ENCODE data around the gene AOC3. TPM values are rescaled to one million over a fixed set of nuclear protein-coding genes. Genes with fewer than 3 reads are reported as not detected.

The AOC3 gene
- total RNA-seq, 6 experiments from 2014 or later, result 3.9 to 14.9 (median 7.1) TPM

- intact Hi-C loops (cut with DNase I), result no loop called here
- Histone ChIP-seq H3K4me3 (no peak overlapping the region), H3K27me3 (no peaks in the 10 kb centered on the region), H3K27ac (no peak overlapping the region), H3K4me1 (peaks cover 0 to 32% (median 6%) of the 10 kb centered on the region in 4 donors), H3K9me3 (no peaks in the 10 kb centered on the region), H3K36me3 (peaks cover 0 to 12% (median 4%) of the 10 kb centered on the region in 4 donors)
- ATAC-seq (no peak), DNase-seq (no peak)
- WGBS (ENCODE audit: insufficient coverage, low coverage, low lambda C conversion rate, missing lambda C conversion rate), result 75% methylated on average over 4 of the region's 10 CpGs
- TF ChIP-seq CTCF (IDR thresholded peaks at IDR 0.05), result no peak
- no peak for TF ChIP-seq POLR2A (IDR thresholded peaks at IDR 0.05)
Observed at GRCh38 chr17:42877037-42877436, 26.0 kb downstream of the AOC3 start.

GRCh38 chr17:42878123-42878880 is 27.3 kb downstream of the AOC3 start:
- Histone ChIP-seq H3K9me3 (no peaks in the 10 kb centered on the region), H3K36me3 (peaks cover 0 to 8% (median 3%) of the 10 kb centered on the region in 4 donors), H3K4me1 (peaks cover 0 to 33% (median 6%) of the 10 kb centered on the region in 4 donors), H3K27ac (peak overlapping the region in 2 of 3 donors; percentile 47 to 66), H3K27me3 (no peaks in the 10 kb centered on the region), H3K4me3 (peak overlapping the region in 1 of 3 donors; percentile 16)
- DNase-seq (peak; percentile 75 to 91 (median 89)), ATAC-seq (peak; percentile 87 to 91 (median 88))
- intact Hi-C loops (cut with DNase I), result no loop called here
- WGBS (ENCODE audit: insufficient coverage, low coverage, low lambda C conversion rate, missing lambda C conversion rate), result 32% methylated on average over 8 of the region's 13 CpGs
- TF ChIP-seq POLR2A (IDR thresholded peaks at IDR 0.05) (no peak), CTCF (IDR thresholded peaks at IDR 0.05) (no peak)

GRCh38 chr17:42878924-42879595 is 28.1 kb downstream of the AOC3 start:
- TF ChIP-seq CTCF (IDR thresholded peaks at IDR 0.05) (no peak), POLR2A (IDR thresholded peaks at IDR 0.05) (no peak)
- Histone ChIP-seq H3K36me3 (peaks cover 0 to 8% (median 0%) of the 10 kb centered on the region in 4 donors), H3K9me3 (no peaks in the 10 kb centered on the region), H3K27ac (peak overlapping the region in 1 of 3 donors; percentile 47), H3K4me3 (no peak overlapping the region), H3K27me3 (no peaks in the 10 kb centered on the region), H3K4me1 (peaks cover 0 to 33% (median 6%) of the 10 kb centered on the region in 4 donors)
- DNase-seq, result no peak
- WGBS (ENCODE audit: insufficient coverage, low coverage, low lambda C conversion rate, missing lambda C conversion rate), result 84% methylated on average over 5 of the region's 8 CpGs
- ATAC-seq, result no peak
- intact Hi-C loops (cut with DNase I), result no loop called here

GRCh38 chr17:42879596-42879985 is 28.6 kb downstream of the AOC3 start:
- intact Hi-C loops (cut with DNase I), result no loop called here
- TF ChIP-seq CTCF (IDR thresholded peaks at IDR 0.05) (no peak), POLR2A (IDR thresholded peaks at IDR 0.05) (no peak)
- Histone ChIP-seq H3K9me3 (no peaks in the 10 kb centered on the region), H3K27ac (no peak overlapping the region), H3K36me3 (peaks cover 0 to 8% (median 0%) of the 10 kb centered on the region in 4 donors), H3K4me3 (no peak overlapping the region), H3K4me1 (peaks cover 0 to 33% (median 6%) of the 10 kb centered on the region in 4 donors), H3K27me3 (no peaks in the 10 kb centered on the region)
- whole genome bisulfite sequencing (ENCODE audit: insufficient coverage, low coverage, low lambda C conversion rate, missing lambda C conversion rate), result 79% methylated on average over 2 of the region's 6 CpGs
- ATAC-seq (peak in 1 of 4 donors; percentile 10), DNase-seq (no peak)

Measured in right lobe of liver (tissue), 6 donors.